Uterus (tissue), 4 donors: ENCODE results near the gene ZBTB46. TPM values are rescaled to one million over a fixed set of nuclear protein-coding genes. Genes with fewer than 3 reads are reported as not detected.

Experiments used
- DNase-seq, 2 donors: peaks; one replicate each; pipeline ENCODE4 v3.0.0-alpha.2; 2019 to 2020
- H3K27ac ChIP-seq, 2 donors: fragments of 200-600 bp; sonication (generic); 1 replicate in 1 of 2; 2 replicates in 1 of 2; pipeline ENCODE4 v1.5.1; 2016 to 2018
- H3K27me3 ChIP-seq, 2 donors: fragments of 200-600 bp; sonication (generic); one replicate each; pipeline ENCODE4 v1.5.1; 2018 to 2019; ENCODE audit warnings: control low read depth in 1 of 2
- H3K36me3 ChIP-seq, 2 donors: fragments of 200-600 bp; sonication (generic); one replicate each; pipeline ENCODE4 v1.5.1; 2019; ENCODE audit warnings: control low read depth in 1 of 2
- H3K4me1 ChIP-seq, 2 donors: fragments of 200-600 bp; sonication (generic); one replicate each; pipeline ENCODE4 v1.5.1; 2018 to 2019; ENCODE audit warnings: control low read depth in 1 of 2
- H3K4me3 ChIP-seq, 2 donors: fragments of 200-600 bp; sonication (generic); 1 replicate in 1 of 2; 2 replicates in 1 of 2; pipeline ENCODE4 v1.5.1; 2018 to 2019; ENCODE audit warnings: mild to moderate bottlenecking in 1 of 2
- H3K9me3 ChIP-seq, 2 donors: fragments of 200-600 bp; sonication (generic); one replicate each; pipeline ENCODE4 v1.5.1; 2019; ENCODE audit warnings: control low read depth in 1 of 2
- CTCF ChIP-seq, 4 experiments: fragments of 200-600 bp in 2 of 4; fragments of 450-650 bp in 2 of 4; sonication (generic) in 2 of 4; IDR thresholded peaks; one replicate each; pipeline ENCODE4 v1.5.1; 2016 to 2019; ENCODE audit warnings: antibody characterized with exemption in 4 of 4, mild to moderate bottlenecking in 2 of 4, moderate library complexity in 1 of 4
- POLR2A ChIP-seq, 2 donors: fragments of 450-650 bp; IDR thresholded peaks; one replicate each; pipeline ENCODE4 v1.6.1; 2016; ENCODE audit warnings: antibody characterized with exemption in 2 of 2, mild to moderate bottlenecking in 1 of 2, moderate library complexity in 1 of 2
- intact Hi-C: fragments of 100-400 bp; cut with DNase I; formaldehyde crosslinking; loops from one replicate; pipeline ENCODE4 v1.15.1; 2023; ENCODE audit warnings: low total_unique reads
- total RNA-seq, 4 donors: library from RNA; depleted of rRNA in 3 of 4; stranded (reverse); fragments of >200 nt in 3 of 4; gene quantifications; one replicate each; pipeline versions ENCODE4 v1.1.0 to v1.2.4, GENCODE V29; 2014 to 2023
- donor health status: DM: yes; HTN: yes; CAD: no.

The ZBTB46 gene
- total RNA-seq, 4 donors from 2014 or later, result 5.0 to 62.8 (median 38.8) TPM

DNA sequence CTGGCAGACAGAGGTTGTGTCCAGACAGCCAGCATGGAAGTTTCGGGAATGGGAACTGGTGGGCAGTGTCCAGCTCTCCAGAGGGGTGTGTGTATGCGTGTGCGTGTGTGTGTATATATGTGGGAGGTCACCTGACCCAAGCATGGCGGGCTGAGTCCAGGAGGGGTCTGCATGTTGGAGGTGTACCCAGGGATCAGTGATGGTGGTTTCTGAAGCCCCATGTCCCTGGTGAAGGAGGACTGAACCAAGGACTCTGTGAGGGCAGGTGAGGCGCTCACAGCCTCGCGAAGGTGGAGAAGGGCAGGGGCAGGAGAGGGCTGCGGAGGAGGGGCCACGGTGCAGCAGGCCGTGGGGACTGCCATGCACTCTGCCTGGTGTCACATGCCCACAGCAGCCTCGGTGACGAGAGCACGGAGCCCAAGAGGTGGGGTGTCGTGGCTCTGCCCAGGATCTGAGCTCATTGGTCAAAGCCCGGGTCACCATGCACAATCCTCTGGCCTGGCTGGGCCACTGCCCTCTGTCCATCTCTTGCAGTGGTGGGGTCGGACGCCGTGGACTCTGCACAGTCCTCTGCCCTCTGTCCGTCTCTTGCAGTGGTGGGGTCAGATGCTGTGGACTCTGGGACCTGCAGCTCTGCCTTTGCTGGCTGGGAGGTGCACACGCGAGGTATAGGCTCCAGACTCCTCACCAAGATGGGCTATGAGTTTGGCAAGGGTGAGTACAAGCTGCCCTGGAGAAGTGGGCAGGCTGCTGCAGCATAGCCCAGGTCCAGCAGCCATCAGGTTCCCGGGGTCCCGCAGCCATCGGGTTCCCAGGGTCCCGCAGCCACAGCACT lies 96.7 kb downstream of the ZBTB46 start:
- Histone ChIP-seq H3K4me3 (no peak overlapping the region), H3K4me1 (peaks cover 0 to 14% of the 10 kb centered on the region in 2 donors), H3K27ac (no peak overlapping the region), H3K36me3 (no peaks in the 10 kb centered on the region), H3K27me3 (no peaks in the 10 kb centered on the region), H3K9me3 (no peaks in the 10 kb centered on the region)
- DNase-seq, result no peak
- intact Hi-C loops, result no loop called here
- TF ChIP-seq POLR2A (IDR thresholded peaks at IDR 0.05), result no peak
- TF ChIP-seq CTCF (IDR thresholded peaks at IDR 0.05), result no peak

DNA sequence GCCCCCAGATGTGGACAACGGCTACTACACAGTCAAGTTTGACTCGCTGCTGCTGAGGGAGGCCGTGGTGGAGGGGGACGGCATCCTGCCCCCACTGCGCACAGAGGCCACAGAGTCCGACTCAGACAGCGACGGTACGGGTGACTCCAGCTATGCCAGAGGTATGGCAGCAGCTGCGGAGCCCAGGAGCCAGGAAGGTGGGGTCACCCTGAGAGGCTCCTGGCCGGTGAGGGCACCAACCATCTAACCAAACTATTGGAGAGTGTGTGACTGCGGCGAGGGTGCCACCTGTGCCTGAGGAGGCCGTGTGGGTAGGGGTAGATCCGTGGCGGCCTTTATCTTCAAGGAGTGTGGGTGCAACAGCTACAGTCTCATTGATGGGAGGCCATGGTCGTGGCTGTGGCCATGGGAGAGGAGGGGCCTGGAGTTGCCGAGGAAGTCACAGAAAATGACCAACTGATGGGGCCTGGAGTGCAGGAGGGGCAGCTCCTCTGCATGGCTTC lies 97.4 kb downstream of the ZBTB46 start:
- intact Hi-C loops, result no loop called here
- no peak for DNase-seq
- Histone ChIP-seq H3K27ac (no peak overlapping the region), H3K36me3 (no peaks in the 10 kb centered on the region), H3K4me1 (peaks cover 0 to 13% of the 10 kb centered on the region in 2 donors), H3K27me3 (no peaks in the 10 kb centered on the region), H3K9me3 (no peaks in the 10 kb centered on the region), H3K4me3 (no peak overlapping the region)
- TF ChIP-seq CTCF (IDR thresholded peaks at IDR 0.05) (no peak), POLR2A (IDR thresholded peaks at IDR 0.05) (no peak)

- no peak for DNase-seq
- Histone ChIP-seq H3K4me3 (no peak overlapping the region), H3K36me3 (no peaks in the 10 kb centered on the region), H3K4me1 (peaks cover 0 to 8% of the 10 kb centered on the region in 2 donors), H3K9me3 (no peaks in the 10 kb centered on the region), H3K27me3 (no peaks in the 10 kb centered on the region), H3K27ac (no peak overlapping the region)
- TF ChIP-seq POLR2A (IDR thresholded peaks at IDR 0.05), result no peak
- no peak for TF ChIP-seq CTCF (IDR thresholded peaks at IDR 0.05)
- intact Hi-C loops, result no loop called here
Measured at GRCh38 chr20:63733117-63733516, 97.9 kb downstream of the ZBTB46 start.

DNA sequence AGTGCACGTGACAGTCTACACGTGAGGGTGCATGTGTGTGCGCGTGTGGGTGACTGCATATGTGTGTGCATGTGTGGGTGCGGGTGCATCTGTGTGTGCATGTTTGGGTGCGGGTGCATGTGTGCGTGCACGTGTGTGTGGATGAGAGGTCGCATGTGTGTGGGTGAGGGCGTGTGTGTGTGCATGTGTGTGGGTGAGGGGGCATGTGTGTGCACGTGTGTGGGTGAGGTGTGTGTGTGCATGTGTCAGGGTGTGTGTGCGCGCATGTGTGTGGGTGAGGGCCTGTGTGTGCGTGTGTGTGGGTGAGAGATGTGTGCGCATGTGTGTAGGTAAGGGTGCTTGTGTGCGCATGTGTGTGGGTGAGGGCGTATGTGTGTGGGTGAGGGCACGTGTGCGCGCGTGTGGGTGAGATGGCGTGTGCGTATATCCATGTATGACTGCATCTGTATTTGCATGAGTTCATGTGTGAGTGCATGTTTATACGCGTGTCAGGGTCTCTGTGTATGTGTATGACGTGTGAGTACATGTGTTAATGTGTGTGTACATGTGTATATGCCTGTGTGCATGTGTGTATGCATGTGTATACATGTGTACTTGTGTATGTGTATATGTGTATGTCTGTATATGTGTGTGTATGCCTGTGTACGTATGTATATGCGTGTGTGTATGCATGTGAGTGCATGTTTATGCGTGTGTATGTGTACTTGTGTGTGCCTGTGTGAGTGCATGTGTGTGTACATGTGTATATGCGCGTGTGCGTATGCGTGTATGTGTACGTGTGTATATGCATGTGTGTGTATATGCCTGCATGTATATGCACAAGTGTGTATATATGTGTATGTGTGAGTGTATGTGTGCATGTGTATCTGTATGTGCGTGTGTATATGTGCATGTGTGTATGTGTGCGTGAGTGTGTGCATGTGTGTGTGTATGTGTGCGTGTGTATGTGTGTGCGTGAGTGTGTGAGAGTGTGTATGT lies 98.7 kb downstream of the ZBTB46 start:
- H3K27me3 ChIP-seq, result no peaks in the 10 kb centered on the region
- no peaks in the 10 kb centered on the region for H3K36me3 ChIP-seq
- H3K4me3 ChIP-seq, result no peak overlapping the region
- TF ChIP-seq CTCF (IDR thresholded peaks at IDR 0.05) (no peak), POLR2A (IDR thresholded peaks at IDR 0.05) (no peak)
- DNase-seq, result no peak
- no peaks in the 10 kb centered on the region for H3K9me3 ChIP-seq
- intact Hi-C loops, result no loop called here
- H3K27ac ChIP-seq, result no peak overlapping the region
- peaks cover 0 to 1% of the 10 kb centered on the region in 2 donors for H3K4me1 ChIP-seq
